Measurements from ENCODE around the gene SETBP1.

Gene SETBP1

GRCh38 chr18:44731530-44732237, 51.0 kb downstream of the SETBP1 start:
- peak; percentile 34 for DNase-seq (ENCODE audit: low spot score)

- no peak for DNase-seq (ENCODE audit: low spot score)
Observed at GRCh38 chr18:44732238-44732563, 51.5 kb downstream of the SETBP1 start.

DNA sequence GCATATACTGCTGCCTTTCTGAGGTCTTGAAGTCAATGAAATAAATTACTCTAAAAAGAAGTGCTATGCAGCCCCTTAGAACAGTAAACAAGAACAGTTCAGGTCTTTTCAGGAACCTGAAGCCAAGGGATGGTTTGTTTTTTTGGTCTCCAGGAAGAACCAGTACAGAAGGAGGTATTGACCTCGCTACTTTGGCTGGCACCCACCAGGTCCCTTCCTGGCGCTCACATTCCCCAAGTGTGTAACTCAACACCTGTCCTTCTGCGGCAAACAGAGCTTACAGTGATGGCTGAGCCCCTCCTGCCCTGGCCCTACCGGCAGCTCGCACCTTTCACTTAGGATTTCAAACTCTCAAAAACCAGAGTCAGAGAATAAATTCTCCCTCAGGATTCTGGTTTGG, 51.9 kb downstream of the SETBP1 start:
- peak; percentile 55 for DNase-seq (ENCODE audit: low spot score)

GRCh38 chr18:44733069-44733753, 52.5 kb downstream of the SETBP1 start:
- DNase-seq (ENCODE audit: low spot score) = peak; percentile 96

DNA sequence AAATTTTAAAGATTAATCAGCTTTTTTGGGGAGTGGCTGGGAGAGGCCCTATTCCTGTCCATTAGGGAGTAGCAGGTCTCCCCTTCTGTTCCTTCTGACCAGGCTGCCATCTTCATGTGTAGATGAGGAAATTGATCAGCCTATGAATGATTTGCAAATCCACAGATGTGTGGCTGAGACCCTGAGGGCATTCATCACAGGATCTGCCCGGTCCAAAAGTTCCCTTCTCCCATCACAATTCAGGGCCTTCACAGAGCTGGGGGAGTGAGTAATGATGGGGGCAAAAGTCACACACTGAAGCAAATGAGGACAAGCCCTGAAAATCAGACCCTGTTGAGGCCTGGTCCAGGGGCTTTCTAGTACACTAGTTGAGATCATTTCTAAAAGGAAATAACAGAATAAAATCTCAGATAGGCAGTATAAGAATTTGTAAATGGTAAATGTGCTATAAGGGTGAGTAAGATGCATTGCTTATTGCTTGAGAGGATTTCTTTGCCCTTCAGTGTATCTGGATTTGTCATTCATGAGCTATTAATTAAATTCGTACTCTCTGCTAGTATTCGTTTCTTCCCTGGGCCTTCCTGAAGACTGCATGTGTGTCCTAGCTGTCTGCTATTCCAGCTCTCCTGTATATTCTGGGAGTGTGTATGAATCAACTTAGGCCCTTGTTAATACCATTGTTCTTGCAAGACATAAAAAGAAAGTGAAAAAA, 53.2 kb downstream of the SETBP1 start:
- peak; percentile 55 for DNase-seq (ENCODE audit: low spot score)

DNA sequence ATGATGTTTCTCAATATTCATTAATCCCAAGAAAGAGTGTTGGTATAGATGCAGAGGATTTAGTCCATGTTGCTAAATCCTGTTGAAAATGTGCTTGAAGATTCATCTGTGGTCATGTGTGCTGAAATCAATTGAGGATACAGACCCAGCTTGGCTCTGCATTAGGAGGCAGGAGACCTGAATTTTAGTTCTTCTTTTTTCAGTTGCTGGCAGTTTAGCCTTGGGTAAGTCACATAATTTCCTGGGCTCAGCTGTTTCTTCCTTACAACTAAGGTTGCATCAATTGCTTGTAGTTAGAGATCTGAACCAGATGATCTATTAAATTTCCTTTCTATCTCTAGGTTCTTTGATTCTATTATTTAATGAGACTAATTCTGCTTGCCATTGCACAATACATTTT, 54.4 kb downstream of the SETBP1 start:
- DNase-seq (ENCODE audit: low spot score) = no peak

DNA sequence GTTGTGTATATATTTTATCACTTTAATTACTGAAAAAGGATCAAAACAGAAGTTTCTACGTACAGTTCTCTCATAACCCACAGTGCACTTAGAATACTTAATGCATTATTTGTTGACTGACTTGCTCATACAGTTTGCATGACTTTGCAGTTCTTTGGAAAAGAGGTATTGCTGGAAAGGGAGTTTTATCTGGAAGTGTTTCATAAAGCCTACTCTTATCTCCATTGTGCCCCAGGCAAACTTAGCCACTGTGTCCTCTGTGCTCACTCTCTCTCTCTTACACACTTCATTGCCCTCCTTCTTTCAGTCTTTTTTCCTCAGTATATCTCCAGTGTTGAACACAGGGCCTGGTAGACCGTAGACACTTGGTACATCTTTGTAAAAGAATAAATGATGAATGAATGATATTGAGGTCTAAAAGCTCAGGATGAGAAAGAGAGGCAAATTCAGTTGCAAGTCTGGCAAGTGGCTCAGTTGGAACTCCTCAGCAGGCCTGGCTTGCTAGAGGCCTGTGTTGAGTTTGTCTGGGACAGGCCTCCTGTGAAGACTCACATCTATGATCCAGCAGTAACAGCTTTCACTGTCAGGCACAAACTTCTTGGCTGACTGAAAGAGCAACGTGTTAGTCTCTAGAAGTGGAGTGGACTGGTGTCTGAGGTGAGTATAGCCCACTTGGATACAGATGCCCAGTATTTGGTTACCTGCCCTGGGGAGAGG, 56.1 kb downstream of the SETBP1 start:
- DNase-seq (ENCODE audit: low spot score) = no peak

- DNase-seq (ENCODE audit: low spot score) = no peak
Observed at GRCh38 chr18:44737623-44738022, 56.9 kb downstream of the SETBP1 start.

DNA sequence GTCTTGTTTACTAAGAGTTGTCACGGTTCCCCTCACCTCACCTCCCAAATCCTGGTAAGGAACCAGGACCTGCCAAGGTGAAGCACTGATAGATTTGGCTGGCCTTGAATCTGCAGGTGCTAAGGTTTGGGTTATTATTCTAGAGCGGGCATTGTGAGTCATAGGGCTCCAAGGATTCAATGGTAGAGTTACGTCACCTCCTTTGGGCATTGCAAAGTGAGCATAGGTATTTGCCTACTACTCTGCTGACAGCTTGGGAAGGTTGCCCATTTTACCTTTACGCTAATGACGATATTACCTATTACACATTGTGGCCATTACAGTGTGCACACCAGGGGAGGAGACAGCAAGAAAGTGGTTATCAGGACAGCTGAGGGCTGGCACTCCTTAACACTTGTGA, 59.3 kb downstream of the SETBP1 start:
- peak; percentile 69 for DNase-seq (ENCODE audit: low spot score)

DNA sequence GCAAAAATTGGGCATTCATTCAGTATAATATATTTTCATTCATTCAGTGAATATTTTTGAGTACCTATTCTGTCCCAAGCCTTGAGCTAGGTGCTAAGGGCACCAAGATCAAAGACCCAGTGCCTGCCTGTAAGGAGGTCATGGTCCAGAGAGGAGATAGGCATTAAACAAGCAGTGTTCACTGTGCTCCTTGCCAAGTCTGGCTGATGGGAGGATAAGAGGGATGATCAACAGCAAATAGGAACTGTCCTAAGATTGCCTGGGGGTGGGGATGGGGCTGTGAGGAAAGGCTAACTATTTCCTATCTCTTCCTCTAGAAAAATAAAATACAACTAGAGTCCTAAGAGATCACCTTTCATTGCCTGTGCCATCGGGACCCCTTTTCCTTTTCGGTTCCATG, 60.4 kb downstream of the SETBP1 start:
- no peak for DNase-seq (ENCODE audit: low spot score)

DNA sequence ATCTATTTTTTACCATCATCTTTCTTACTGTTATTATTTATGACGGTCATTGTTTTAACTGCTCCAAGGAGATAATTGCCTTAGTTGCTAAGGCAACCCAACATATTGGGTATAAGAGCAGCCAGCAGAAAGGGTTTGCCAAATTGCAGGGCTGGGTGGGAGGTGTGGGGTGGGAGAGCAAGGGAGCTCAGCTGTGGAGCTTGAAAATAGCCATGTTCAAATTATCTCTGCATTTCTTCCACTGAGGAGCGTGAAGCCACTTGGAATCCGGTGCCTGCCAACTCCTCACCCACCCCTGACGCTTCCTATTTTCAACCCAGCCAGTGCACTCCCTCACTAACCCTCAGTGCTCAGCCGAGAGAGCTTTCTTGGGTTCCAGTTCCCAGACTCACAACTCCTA, 60.8 kb downstream of the SETBP1 start:
- DNase-seq (ENCODE audit: low spot score) = no peak

- no peak for DNase-seq (ENCODE audit: low spot score)
Observed at GRCh38 chr18:44742126-44742525, 61.4 kb downstream of the SETBP1 start.

DNA sequence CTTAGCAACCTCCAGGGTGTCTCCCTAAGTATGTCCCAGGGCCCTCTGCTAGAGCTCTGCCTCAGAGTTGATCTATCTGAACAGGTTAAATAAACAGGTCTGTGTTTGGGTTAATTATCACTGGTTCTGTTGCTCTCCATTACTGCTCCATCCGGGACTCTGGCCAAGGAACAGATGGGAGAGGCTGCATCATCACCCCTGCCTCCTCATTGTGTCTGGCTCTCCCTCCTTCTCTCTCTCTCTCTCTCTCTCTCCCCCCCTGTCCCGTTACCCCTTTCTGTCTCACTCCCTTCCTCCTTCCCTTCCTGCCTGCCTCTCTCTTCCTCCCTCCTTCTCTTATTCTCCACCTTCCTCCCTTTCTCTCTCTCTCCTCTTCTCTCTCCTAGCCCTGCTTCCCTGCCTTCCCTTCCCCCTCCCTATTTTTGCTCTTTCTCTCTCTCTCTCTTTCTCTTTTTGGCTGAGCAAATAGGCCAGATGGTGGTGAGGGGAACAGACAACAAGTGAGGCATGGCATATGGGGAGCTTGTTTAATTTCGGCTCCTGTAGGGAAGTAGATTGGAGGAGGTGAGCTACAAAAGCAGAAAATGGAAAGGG, 62.1 kb downstream of the SETBP1 start:
- DNase-seq (ENCODE audit: low spot score) = peak; percentile 81

- DNase-seq (ENCODE audit: low spot score) = no peak
Observed at GRCh38 chr18:44743631-44744030, 62.9 kb downstream of the SETBP1 start.

DNA sequence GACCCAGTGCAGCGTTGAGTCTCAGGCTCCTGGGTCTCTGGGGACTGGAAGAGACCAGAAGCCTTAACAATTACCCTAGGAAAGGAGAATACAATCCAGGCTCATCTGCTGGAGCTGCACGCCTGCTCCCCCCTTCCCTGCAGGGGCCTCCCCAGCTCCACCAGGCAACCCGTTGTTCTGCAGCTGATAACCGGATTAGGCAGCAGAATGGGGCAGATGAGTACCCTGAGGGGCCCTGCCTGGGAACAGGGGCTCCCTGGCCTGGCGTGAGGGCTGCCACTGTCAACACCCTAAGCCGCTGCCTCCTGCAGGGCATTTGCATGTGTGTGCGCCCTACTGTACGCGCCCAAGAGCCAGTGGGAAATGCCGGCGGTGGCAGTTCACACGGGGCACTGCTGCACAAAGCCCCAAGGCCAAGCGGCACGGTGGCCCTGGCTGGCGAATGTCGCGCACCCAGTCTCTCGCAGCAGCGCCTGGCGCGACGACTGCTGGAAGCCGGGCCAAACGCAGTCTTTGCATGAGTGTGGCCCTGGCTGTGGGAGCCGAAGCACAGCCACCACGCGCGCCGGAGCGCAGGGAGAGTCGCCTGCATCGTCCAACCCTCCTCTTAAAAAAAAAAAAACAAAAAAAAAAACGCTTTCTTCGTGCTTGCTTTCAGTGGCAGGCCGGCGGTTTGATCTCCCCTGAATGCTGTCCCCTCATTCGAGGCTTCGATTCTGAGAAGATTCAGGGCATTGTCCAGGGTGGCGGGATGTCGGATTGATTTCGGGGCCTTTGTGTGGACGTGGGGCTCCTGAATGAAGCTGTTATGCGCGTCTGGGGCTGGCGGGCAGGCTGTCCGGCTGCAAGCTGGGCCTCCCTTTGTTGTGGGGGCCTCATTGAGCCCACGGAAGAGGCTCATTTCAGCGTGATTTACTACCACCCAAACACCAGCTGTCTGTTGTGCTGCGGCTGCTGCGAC, 63.8 kb downstream of the SETBP1 start:
- no peak for DNase-seq (ENCODE audit: low spot score)

GRCh38 chr18:44747157-44747556, 66.5 kb downstream of the SETBP1 start:
- no peak for DNase-seq (ENCODE audit: low spot score)

DNA sequence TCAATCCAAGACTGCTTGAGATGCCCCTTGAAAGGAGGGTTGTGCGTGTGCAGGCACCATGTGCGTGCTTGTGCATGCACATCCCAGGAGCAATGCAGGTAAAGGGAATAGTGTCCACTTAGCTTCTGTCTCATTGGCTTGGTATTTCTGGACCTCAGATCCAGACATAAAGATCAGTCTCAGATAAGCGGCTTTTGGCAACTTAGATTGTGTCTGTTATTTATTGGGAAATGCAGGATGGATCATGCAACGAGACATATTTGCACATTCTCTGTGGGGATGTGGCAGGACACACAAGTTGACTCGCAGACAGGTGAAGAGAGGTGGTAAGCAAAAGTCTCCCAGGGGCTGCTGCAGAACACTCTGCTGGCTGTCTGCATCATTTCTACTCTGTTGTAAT, 67.9 kb downstream of the SETBP1 start:
- no peak for DNase-seq (ENCODE audit: low spot score)

GRCh38 chr18:44750774-44751173, 70.1 kb downstream of the SETBP1 start:
- DNase-seq (ENCODE audit: low spot score) = no peak

DNA sequence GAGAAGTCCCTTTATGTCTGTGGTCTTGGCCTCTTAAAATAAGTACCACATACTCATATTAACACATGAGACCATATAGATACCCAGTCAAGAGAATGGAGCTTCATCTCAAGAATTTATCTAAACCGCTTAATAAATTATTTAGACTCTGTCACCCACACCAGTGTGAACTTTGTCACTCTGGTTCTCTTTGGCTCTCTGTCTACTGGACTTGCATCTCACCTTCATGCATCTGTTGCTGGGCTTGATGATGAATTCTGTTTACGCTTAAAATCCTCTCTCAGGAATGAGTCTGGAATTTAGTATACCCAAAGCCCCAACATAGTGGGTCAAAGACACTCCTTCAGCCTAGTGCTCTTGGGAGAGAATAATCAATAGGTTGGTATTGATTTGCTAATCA, 73.9 kb downstream of the SETBP1 start:
- no peak for DNase-seq (ENCODE audit: low spot score)

GRCh38 chr18:44758861-44759631, 78.4 kb downstream of the SETBP1 start:
- DNase-seq (ENCODE audit: low spot score) = no peak
